GM19438 (cell line): ENCODE measurements around the gene SLC35F2.
A peak's percentile ranks its signal among the peaks of the same experiment; 100 is the strongest.

Experiments used
- ATAC-seq: cut with Tn5 transposase; IDR thresholded peaks from one replicate; pipeline ENCODE4 v1.9.1; 2021; ENCODE audit warnings: low read depth; ENCODE audit not compliant: unreplicated experiment

Gene SLC35F2

GRCh38 chr11:107744736-107745135 lies 113.9 kb downstream of the SLC35F2 start:
- ATAC-seq, result no peak

- no peak for ATAC-seq
Measured at GRCh38 chr11:107743191-107743590, 115.4 kb downstream of the SLC35F2 start.

- peak; percentile 86 for ATAC-seq
Measured at GRCh38 chr11:107741044-107741823, 117.4 kb downstream of the SLC35F2 start.
